ENCODE measurements around the gene VAV1.

DNA sequence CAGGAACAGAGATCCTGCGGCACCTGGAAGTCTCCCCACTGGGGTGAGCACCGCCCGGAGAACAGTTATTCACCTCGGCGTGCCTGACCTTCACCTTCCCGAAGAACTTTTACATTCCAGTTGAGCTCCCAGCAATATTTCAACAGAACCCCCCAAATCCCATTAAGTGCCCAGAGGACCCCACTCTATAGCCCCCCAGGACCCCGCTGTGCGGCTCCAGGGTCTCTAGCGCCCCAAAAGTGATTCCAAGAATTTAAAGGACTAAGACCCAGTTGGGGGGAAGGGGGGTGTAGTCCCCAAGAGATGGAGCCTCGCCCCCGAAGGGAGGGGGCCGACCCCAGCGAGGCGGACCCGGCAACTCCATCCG lies 35.6 kb upstream of the VAV1 start:
- no peak for TF ChIP-seq EZH2 (IDR thresholded peaks at IDR 0.05; ENCODE audit: borderline replicate concordance, insufficient read depth, low read depth, low read length, poor library complexity, severe bottlenecking)
- TF ChIP-seq, protein P1, sequence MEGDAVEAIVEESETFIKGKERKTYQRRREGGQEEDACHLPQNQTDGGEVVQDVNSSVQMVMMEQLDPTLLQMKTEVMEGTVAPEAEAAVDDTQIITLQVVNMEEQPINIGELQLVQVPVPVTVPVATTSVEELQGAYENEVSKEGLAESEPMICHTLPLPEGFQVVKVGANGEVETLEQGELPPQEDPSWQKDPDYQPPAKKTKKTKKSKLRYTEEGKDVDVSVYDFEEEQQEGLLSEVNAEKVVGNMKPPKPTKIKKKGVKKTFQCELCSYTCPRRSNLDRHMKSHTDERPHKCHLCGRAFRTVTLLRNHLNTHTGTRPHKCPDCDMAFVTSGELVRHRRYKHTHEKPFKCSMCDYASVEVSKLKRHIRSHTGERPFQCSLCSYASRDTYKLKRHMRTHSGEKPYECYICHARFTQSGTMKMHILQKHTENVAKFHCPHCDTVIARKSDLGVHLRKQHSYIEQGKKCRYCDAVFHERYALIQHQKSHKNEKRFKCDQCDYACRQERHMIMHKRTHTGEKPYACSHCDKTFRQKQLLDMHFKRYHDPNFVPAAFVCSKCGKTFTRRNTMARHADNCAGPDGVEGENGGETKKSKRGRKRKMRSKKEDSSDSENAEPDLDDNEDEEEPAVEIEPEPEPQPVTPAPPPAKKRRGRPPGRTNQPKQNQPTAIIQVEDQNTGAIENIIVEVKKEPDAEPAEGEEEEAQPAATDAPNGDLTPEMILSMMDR (IDR thresholded peaks at IDR 0.05): peak; percentile 36
